ENCODE measurements around the gene SRRM4. TPM values are rescaled to one million over a fixed set of nuclear protein-coding genes. Genes with fewer than 3 reads are reported as not detected.
A peak's percentile ranks its signal among the peaks of the same experiment; 100 is the strongest.

Gene SRRM4
- polyA plus RNA-seq, 3 donors: not detected

- no peak overlapping the region for H3K27ac ChIP-seq (ENCODE audit: low read depth in 1 of 2, low read length in 2 of 2)
- peaks cover 0 to under 1% (median 0%) of the 10 kb centered on the region in 7 donors for H3K9me3 Mint-ChIP-seq
- no peaks in the 10 kb centered on the region for H3K36me3 ChIP-seq (replicated peaks in 1 of 2; ENCODE audit: control insufficient read depth in 1 of 2, insufficient read depth in 2 of 2, low read length in 2 of 2)
- no peaks in the 10 kb centered on the region for H3K27me3 ChIP-seq (ENCODE audit: control insufficient read depth in 2 of 2, insufficient read depth in 2 of 2, low read length in 2 of 2)
- no peaks in the 10 kb centered on the region for H3K4me1 Mint-ChIP-seq
- no peak overlapping the region for H3K9ac ChIP-seq (ENCODE audit: insufficient read depth, low read length, poor library complexity, severe bottlenecking)
- H3K4me1 ChIP-seq (ENCODE audit: control insufficient read depth in 1 of 2, insufficient read depth in 2 of 2, low read length in 2 of 2): no peaks in the 10 kb centered on the region
- H3K79me2 ChIP-seq (ENCODE audit: insufficient read depth, low read length): no peaks in the 10 kb centered on the region
- DNase-seq: peak in 2 of 3 donors; percentile 4 to 7
- H2AFZ ChIP-seq (ENCODE audit: insufficient read depth, low read depth, low read length, poor library complexity, severe bottlenecking): no peak overlapping the region
- peaks cover 1 to 9% (median 5%) of the 10 kb centered on the region in 3 donors for H3K27me3 Mint-ChIP-seq (ENCODE audit: low read depth in 3 of 3)
- H3K4me3 Mint-ChIP-seq: no peak overlapping the region
- intact Hi-C loops (cut with micrococcal nuclease): no loop called here
- H4K20me1 ChIP-seq (ENCODE audit: insufficient read depth, low read length): no peaks in the 10 kb centered on the region
- H3K36me3 Mint-ChIP-seq: no peaks in the 10 kb centered on the region
- H3K4me3 ChIP-seq (replicated peaks in 1 of 3; ENCODE audit: low read depth in 2 of 3, low read length in 3 of 3): no peak overlapping the region
- no peak overlapping the region for H3K27ac Mint-ChIP-seq
- H3K9me3 ChIP-seq (replicated peaks in 1 of 2; ENCODE audit: control insufficient read depth in 1 of 2, insufficient read depth in 1 of 2, low read length in 2 of 2): no peaks in the 10 kb centered on the region
- WGBS (ENCODE audit: insufficient coverage): 71% methylated on average over 5 of the region's 17 CpGs
- no peak overlapping the region for H3K4me2 ChIP-seq (replicated peaks; ENCODE audit: extremely low read depth, low read length, poor library complexity, severe bottlenecking)
- peak; percentile 73 for TF ChIP-seq CTCF (IDR thresholded peaks at IDR 0.05)
These were observed 55.8 kb downstream of the SRRM4 start for GRCh38 chr12:119036878-119037825.

- no peaks in the 10 kb centered on the region for H3K36me3 ChIP-seq (replicated peaks in 1 of 2; ENCODE audit: control insufficient read depth in 1 of 2, insufficient read depth in 2 of 2, low read length in 2 of 2)
- H3K4me2 ChIP-seq (replicated peaks; ENCODE audit: extremely low read depth, low read length, poor library complexity, severe bottlenecking): no peak overlapping the region
- H3K27me3 Mint-ChIP-seq (ENCODE audit: low read depth in 3 of 3): peaks cover 1 to 3% (median 2%) of the 10 kb centered on the region in 3 donors
- no peaks in the 10 kb centered on the region for H3K4me1 ChIP-seq (ENCODE audit: control insufficient read depth in 1 of 2, insufficient read depth in 2 of 2, low read length in 2 of 2)
- TF ChIP-seq CTCF (IDR thresholded peaks at IDR 0.05): no peak
- intact Hi-C loops (cut with micrococcal nuclease): no loop called here
- H3K27ac ChIP-seq (ENCODE audit: low read depth in 1 of 2, low read length in 2 of 2): no peak overlapping the region
- H4K20me1 ChIP-seq (ENCODE audit: insufficient read depth, low read length): no peaks in the 10 kb centered on the region
- H3K27me3 ChIP-seq (ENCODE audit: control insufficient read depth in 2 of 2, insufficient read depth in 2 of 2, low read length in 2 of 2): no peaks in the 10 kb centered on the region
- H3K9me3 Mint-ChIP-seq: peaks cover 0 to 6% (median 0%) of the 10 kb centered on the region in 7 donors
- H3K79me2 ChIP-seq (ENCODE audit: insufficient read depth, low read length): no peaks in the 10 kb centered on the region
- H3K9ac ChIP-seq (ENCODE audit: insufficient read depth, low read length, poor library complexity, severe bottlenecking): no peak overlapping the region
- H3K4me1 Mint-ChIP-seq: no peaks in the 10 kb centered on the region
- no peaks in the 10 kb centered on the region for H3K36me3 Mint-ChIP-seq
- H3K4me3 Mint-ChIP-seq: no peak overlapping the region
- H3K9me3 ChIP-seq (replicated peaks in 1 of 2; ENCODE audit: control insufficient read depth in 1 of 2, insufficient read depth in 1 of 2, low read length in 2 of 2): no peaks in the 10 kb centered on the region
- WGBS (ENCODE audit: insufficient coverage): 89% methylated on average over 5 of the region's 6 CpGs
- no peak overlapping the region for H3K27ac Mint-ChIP-seq
- H3K4me3 ChIP-seq (replicated peaks in 1 of 3; ENCODE audit: low read depth in 2 of 3, low read length in 3 of 3): no peak overlapping the region
- H2AFZ ChIP-seq (ENCODE audit: insufficient read depth, low read depth, low read length, poor library complexity, severe bottlenecking): no peak overlapping the region
- DNase-seq: no peak
These were observed 62.8 kb downstream of the SRRM4 start for GRCh38 chr12:119044094-119044493.
